PC-3 (cell line): Measurements from ENCODE around the gene PAEP.
"Not testable (repeated sequence)": the region's sequence is repeated elsewhere in the genome, so short reads cannot be mapped to it uniquely, and the experiment has no call there.

ENCODE experiments used
- EZH2phosphoT487 ChIP-seq: fragments of 300-600 bp; sonication (generic); IDR thresholded peaks from 2 replicates; pipeline ENCODE4 v1.6.1; 2018; ENCODE audit warnings: mild to moderate bottlenecking, antibody characterized with exemption, low read length, borderline replicate concordance
- TF ChIP-seq, protein P1 (sequence below): fragments of 300-600 bp; sonication (generic); conservative IDR thresholded peaks from 2 replicates; pipeline ENCODE4 v1.5.1; 2017; ENCODE audit warnings: antibody characterized with exemption, low read depth, mild to moderate bottlenecking, low read length

DNA sequence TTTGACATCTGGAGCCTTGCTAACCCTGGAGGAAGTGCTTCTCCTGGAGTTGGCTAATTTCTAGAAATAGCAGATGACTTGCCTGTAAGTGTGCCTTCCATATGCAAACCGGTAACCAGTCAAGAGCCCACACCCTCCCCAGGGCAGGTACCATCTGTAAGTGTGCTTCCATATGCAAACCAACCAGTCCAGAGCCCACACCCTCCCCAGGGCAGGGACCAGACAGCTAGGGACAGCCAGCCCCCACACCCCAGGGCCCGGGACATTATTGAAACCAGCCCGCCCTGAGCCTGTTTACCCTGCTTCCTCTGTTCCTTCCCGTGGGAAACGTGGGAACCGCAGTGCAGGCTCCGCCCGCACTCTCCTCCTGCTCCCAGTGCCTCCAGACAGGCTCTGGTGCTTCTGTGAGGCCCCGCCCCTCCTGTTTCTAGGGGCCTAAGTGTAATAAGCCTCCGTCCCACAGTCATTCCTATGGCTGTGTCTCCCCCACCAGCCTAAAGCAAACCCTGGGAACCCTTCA lies 27.3 kb upstream of the PAEP start:
- TF ChIP-seq, protein P1, sequence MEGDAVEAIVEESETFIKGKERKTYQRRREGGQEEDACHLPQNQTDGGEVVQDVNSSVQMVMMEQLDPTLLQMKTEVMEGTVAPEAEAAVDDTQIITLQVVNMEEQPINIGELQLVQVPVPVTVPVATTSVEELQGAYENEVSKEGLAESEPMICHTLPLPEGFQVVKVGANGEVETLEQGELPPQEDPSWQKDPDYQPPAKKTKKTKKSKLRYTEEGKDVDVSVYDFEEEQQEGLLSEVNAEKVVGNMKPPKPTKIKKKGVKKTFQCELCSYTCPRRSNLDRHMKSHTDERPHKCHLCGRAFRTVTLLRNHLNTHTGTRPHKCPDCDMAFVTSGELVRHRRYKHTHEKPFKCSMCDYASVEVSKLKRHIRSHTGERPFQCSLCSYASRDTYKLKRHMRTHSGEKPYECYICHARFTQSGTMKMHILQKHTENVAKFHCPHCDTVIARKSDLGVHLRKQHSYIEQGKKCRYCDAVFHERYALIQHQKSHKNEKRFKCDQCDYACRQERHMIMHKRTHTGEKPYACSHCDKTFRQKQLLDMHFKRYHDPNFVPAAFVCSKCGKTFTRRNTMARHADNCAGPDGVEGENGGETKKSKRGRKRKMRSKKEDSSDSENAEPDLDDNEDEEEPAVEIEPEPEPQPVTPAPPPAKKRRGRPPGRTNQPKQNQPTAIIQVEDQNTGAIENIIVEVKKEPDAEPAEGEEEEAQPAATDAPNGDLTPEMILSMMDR, result not testable (repeated sequence)
- TF ChIP-seq EZH2phosphoT487, result not testable (repeated sequence)
